MG63 (cell line): Measurements from ENCODE around the gene ATAD1. TPM values are rescaled to one million over a fixed set of nuclear protein-coding genes. Genes with fewer than 3 reads are reported as not detected.
"Not testable (repeated sequence)": the region's sequence is repeated elsewhere in the genome, so short reads cannot be mapped to it uniquely, and the experiment has no call there.

Source experiments
- DNase-seq: peaks from one replicate; pipeline ENCODE4 v3.0.0-alpha.2; 2020
- H3K27me3 ChIP-seq: fragments of 250-450 bp; sonication (Bioruptor Pico); 2 replicates; pipeline ENCODE4 v1.5.1; 2020; ENCODE audit warnings: mild to moderate bottlenecking, moderate library complexity
- H3K36me3 ChIP-seq: fragments of 250-450 bp; sonication (Bioruptor Pico); 2 replicates; pipeline ENCODE4 v1.5.1; 2020; ENCODE audit warnings: mild to moderate bottlenecking, moderate library complexity
- H3K4me3 ChIP-seq: fragments of 250-450 bp; sonication (Bioruptor Pico); 2 replicates; pipeline ENCODE4 v1.5.1; 2020; ENCODE audit warnings: mild to moderate bottlenecking, moderate library complexity
- H3K9me3 ChIP-seq: fragments of 250-450 bp; sonication (Bioruptor Pico); 2 replicates; pipeline ENCODE4 v1.5.1; 2020; ENCODE audit warnings: mild to moderate bottlenecking, moderate library complexity
- total RNA-seq: library from RNA; depleted of rRNA; stranded (reverse); fragments of >200 nt; shearing (Covaris generic); gene quantifications from 2 replicates; pipeline ENCODE4 v1.2.3, GENCODE V29; 2014; ENCODE audit warnings: low replicate concordance

The ATAD1 gene
- total RNA-seq, 1 experiment from 2014 or later, result 26.9 TPM

DNA sequence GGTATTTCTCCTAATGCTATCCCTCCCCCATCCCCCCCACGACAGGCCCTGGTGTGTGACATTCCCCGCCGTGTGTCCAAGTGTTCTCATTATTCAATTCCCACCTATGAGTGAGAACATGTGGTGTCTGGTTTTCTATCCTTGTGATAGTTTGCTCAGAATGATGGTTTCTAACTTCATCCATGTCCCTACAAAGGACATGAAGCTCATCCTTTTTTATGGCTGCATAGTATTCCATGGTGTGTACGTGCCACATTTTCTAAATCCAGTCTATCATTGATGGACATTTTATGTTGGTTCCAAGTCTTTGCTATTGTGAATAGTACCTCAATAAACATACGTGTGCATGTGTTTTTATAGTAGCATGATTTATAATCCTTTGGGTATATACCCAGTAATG lies 37.2 kb upstream of the ATAD1 start:
- H3K9me3 ChIP-seq, H3K27me3 ChIP-seq, H3K36me3 ChIP-seq, H3K4me3 ChIP-seq, DNase-seq: not testable (repeated sequence)

DNA sequence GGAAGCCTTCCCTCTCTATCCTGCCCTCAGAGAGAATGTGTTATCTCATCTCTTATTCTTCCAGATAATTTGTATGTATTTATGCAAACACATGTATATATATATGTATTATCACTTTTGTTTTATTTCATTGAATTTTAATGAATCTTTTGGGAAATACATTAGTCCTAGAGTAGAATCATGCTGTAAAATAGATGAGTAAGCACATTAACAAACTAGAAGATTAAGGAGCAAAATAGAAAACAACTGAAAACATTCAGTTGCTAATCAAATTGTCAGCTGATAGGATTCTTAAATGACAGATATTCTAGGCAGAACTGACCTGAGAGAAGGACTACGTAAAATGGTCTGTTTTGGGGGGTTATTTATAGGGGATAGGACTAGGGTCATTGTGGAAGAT lies 34.1 kb upstream of the ATAD1 start:
- no peaks in the 10 kb centered on the region; the same call in 1 of the 2 replicates for H3K9me3 ChIP-seq
- DNase-seq, result no peak
- no peaks in the 10 kb centered on the region for H3K27me3 ChIP-seq
- H3K36me3 ChIP-seq, result no peaks in the 10 kb centered on the region
- H3K4me3 ChIP-seq, result no peak overlapping the region

DNA sequence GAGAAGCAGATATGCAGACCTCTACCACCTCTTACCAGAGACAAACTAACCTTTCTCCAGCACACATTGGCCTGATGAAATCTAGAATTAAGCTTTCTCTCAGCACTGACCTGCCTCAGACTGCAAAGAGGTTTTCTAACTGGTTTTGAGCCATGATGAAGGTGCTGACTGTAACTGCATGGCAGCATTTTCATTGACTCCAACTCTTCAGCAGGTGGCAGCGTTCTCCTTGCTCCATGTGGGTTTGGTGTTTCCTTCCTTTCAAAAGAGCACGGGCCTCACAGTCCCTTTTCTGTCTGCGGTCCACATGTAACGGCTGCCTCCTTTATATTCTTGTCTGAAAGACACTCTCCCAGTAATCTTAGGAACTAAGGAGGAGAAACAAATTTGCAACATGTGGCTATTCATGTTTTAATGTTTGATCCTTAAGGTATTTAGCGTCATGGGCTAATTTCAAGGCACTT lies 32.7 kb upstream of the ATAD1 start:
- no peaks in the 10 kb centered on the region for H3K27me3 ChIP-seq
- no peaks in the 10 kb centered on the region; the same call in 1 of the 2 replicates for H3K9me3 ChIP-seq
- no peaks in the 10 kb centered on the region for H3K36me3 ChIP-seq
- DNase-seq, result peak; percentile 42
- H3K4me3 ChIP-seq, result no peak overlapping the region

DNA sequence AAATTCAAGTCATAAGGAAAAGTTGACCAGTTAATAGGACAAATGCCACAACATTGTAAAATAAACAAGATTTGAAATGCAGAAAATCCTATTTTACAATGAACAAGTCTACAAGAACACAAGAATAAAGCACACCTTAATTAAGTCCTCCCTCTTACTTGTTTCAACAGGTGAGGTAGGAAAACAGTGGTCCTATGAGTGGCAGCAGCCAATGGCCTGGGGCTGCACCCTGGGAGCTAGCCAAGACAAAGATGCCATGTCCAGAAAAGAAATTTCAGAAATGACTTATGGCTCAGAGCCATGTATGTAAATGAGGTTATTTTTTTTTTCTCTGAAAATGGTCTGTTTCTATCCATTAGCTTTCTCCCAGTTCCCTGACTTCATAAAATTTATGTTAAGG lies 31.0 kb upstream of the ATAD1 start:
- no peak for DNase-seq
- Histone ChIP-seq H3K36me3 (no peaks in the 10 kb centered on the region), H3K4me3 (no peak overlapping the region), H3K27me3 (no peaks in the 10 kb centered on the region), H3K9me3 (no peaks in the 10 kb centered on the region)

DNA sequence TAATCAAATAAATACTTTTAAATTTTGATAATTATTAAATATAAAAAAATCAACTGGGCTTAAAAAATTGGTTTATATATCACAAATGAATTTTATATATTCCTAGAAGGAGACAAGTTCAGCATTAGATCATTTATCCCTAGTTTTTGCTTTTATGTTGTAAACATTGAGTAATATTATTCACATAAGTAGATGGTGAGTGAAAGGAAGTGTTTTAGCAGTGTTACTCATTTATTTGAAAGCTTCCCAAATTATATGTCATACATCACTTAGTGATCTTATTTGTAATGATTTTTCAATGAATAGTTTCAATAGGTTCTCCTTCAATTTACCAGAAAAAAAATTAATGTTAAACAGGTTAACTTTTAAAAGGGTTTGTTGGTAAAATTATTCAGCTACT lies 29.5 kb upstream of the ATAD1 start:
- H3K27me3 ChIP-seq, result no peaks in the 10 kb centered on the region
- DNase-seq, result no peak

DNA sequence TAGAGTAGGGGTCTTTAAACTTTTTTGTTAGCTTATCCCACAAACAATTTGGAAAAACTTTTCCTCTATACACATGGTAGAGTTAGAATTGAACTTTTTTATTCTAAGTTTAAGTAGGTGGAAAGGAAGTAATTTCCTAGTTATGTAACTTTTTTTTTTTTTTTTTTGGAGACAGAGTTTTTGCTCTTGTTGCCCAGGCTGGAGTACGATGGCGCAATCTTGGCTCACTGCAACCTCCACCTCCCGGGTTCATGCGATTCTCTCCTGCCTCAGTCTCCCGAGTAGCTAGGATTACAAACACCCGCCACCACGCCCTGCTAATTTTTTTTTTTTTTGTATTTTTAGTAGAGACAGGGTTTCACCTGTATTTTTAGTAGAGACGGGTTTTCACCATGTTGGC lies 28.7 kb upstream of the ATAD1 start:
- H3K9me3 ChIP-seq, DNase-seq, H3K36me3 ChIP-seq, H3K27me3 ChIP-seq, H3K4me3 ChIP-seq: not testable (repeated sequence)

More for the DNA sequence above, 29.5 kb upstream of the ATAD1 start:
- H3K36me3 ChIP-seq, result no peaks in the 10 kb centered on the region
- no peak overlapping the region for H3K4me3 ChIP-seq
- H3K9me3 ChIP-seq, result no peaks in the 10 kb centered on the region

DNA sequence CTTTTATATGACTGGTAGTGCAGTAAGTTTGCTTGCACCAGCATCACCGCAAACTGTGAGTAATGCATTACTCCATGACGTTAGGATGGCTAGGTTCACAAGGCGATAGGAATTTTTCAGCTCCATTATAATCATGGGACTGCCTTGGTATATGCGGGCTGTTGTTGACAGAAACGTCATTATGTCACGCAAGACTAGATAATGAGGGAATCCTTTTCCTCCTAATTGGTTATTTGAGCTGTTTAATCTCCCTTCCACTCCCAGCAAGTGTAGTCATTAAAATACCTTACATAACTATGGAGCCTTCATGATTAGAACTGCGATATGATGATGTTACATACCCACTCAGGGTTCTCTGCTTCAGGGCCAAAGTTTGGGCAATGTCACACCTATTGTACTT lies 28.0 kb upstream of the ATAD1 start:
- Histone ChIP-seq H3K27me3 (no peaks in the 10 kb centered on the region), H3K9me3 (no peaks in the 10 kb centered on the region), H3K36me3 (no peaks in the 10 kb centered on the region), H3K4me3 (no peak overlapping the region)
- DNase-seq, result no peak

DNA sequence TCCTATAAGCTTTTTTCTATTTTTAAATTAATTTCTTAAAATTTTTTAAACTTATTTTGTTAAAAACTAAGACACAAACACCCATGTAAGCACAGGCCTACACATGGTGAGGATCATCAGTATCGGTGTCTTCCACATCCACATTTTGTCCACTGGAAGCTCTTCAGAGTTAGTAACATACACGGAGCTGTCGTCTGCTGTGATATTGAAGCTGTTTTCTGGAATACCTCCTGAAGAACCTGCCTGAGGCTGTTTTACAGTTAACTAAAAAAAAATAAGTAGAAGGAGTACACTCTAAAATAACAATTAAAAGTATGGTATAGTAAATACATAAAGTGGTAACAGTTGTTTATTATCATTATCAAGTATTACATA lies 27.6 kb upstream of the ATAD1 start:
- no peaks in the 10 kb centered on the region for H3K36me3 ChIP-seq
- DNase-seq, result no peak
- no peak overlapping the region for H3K4me3 ChIP-seq
- no peaks in the 10 kb centered on the region for H3K27me3 ChIP-seq
- no peaks in the 10 kb centered on the region for H3K9me3 ChIP-seq

DNA sequence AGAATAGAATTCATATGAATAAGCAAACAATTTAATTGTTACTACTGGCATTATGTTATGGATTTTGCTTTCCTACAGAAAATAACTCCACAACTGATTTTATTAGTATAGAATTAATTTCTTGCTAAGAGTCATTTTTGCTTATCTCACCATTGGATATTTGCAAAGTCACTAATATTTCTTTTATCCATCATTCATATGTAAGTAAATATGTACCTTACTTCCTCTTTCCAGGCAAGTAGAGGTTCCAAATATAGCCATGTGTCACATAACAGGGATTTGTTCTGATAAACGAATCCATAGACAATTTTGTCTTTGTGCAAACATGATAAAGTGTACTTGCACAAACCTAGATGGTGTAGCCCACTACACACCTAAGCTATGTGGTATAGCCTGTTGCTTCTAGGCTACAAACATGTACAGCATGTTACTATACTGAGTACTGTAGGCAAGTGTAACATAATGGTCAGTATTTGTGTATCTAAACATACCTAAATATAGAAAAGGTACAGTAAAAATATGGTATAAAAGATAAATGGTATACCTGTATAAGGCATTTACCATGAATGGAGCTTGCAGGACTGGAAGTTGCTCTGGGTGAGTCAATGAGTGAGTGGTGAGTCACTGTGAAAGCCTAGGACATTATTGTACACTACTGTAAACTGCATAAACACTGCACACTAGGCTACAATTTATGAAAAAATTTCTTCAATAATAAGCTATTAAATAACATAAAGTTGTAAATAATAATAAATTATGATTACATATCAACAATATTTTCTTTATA lies 27.0 kb upstream of the ATAD1 start:
- Histone ChIP-seq H3K36me3 (no peaks in the 10 kb centered on the region), H3K4me3 (no peak overlapping the region), H3K27me3 (no peaks in the 10 kb centered on the region), H3K9me3 (no peaks in the 10 kb centered on the region)
- peak; percentile 47 for DNase-seq

DNA sequence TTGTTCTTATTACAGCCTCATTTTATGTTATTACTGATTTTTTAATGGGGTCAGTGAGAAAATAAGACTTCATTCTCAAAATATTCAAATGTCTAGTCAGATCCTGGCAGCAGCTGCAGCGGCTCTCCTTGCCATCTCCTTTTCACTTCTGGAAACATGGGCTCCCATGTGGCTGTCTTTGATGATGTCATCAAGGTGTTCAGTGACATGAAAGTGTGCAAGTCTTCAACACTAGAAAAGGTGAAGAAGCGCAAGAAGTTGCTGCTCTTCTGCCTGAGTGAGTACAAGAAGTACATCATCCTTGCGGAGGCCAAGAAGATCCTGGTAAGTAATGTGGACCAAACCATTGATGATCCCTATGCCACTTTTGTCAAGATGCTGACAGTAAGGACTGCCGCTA lies 25.7 kb upstream of the ATAD1 start:
- Histone ChIP-seq H3K4me3 (no peak overlapping the region), H3K36me3 (no peaks in the 10 kb centered on the region), H3K9me3 (no peaks in the 10 kb centered on the region), H3K27me3 (no peaks in the 10 kb centered on the region)
- no peak for DNase-seq

DNA sequence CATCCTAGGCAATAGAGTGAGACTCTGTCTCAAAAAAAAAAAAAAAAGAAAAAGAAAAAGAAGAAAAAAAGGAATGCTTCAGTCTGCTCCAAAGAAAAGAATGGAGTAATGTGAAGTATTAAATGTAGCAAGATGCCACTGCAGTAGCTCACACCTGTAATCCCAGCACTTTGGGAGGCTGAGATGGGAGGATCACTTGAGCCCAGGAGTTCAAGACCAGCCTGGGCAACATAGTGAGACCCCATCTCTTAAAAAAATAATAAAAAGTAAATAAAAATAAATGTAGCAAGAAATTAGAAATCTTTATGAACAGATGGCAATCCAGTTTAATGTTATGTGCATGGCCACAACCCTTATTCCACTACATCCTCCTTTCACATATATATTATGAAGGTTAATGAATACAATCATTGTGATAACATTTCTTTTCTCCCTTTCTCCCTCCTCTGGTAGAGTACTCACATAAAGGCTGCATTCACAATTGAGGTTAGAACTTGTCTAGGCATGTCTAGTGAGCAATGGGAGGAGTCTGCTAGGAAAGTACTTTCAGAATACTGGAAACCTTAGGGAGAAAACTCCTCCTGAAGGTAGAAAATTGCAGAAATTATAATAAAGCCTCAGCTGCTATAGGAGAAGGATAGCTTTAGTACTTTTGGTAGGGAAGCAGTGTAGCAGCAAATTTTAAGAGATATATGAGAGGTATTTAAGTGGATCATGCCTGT lies 24.9 kb upstream of the ATAD1 start:
- no peaks in the 10 kb centered on the region for H3K27me3 ChIP-seq
- no peak for DNase-seq
- no peaks in the 10 kb centered on the region for H3K9me3 ChIP-seq
- no peaks in the 10 kb centered on the region for H3K36me3 ChIP-seq
- no peak overlapping the region for H3K4me3 ChIP-seq

DNA sequence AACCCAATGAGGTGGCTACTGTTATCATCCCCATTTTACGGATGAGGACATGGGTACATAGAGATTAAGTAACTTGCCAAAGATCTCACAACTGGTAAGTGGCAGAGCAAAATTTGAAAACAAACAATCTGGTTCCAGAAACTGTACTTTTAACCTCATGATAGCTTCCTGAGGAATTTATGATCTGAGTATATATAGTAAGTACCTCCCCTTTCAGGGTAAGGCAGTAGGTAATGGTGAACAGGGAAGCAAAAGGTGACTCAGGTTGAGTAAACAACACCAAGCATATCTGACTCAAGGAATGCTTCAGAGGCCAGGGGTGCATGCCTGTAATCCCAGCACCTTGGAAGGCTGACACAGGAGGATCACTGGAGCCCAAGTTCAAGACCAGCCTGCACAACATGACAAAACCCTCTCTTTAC lies 24.2 kb upstream of the ATAD1 start:
- no peaks in the 10 kb centered on the region for H3K36me3 ChIP-seq
- H3K4me3 ChIP-seq, result no peak overlapping the region
- DNase-seq, result no peak
- H3K9me3 ChIP-seq, result no peaks in the 10 kb centered on the region
- H3K27me3 ChIP-seq, result no peaks in the 10 kb centered on the region

DNA sequence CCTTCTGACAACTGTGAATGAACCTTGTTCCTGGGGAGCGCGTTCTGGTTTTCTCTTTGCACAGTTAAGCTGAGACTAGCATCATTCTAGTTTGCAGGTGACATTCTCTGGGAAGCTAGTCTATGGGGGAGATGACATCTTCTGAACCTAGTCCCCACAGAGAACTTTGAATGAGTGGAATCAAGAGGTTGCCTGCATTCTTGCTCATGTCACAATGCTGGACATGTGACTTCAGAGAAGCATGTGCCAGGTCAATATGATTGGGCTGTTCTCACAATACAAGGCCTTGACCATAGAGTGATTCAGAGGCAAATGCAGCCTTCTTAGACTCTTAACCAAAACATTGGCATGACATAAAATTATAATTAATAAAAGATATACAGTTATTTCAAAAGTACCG lies 23.2 kb upstream of the ATAD1 start:
- Histone ChIP-seq H3K4me3 (no peak overlapping the region), H3K36me3 (no peaks in the 10 kb centered on the region), H3K27me3 (no peaks in the 10 kb centered on the region), H3K9me3 (peaks cover 2% of the 10 kb centered on the region; the same call in 1 of the 2 replicates)
- no peak for DNase-seq

DNA sequence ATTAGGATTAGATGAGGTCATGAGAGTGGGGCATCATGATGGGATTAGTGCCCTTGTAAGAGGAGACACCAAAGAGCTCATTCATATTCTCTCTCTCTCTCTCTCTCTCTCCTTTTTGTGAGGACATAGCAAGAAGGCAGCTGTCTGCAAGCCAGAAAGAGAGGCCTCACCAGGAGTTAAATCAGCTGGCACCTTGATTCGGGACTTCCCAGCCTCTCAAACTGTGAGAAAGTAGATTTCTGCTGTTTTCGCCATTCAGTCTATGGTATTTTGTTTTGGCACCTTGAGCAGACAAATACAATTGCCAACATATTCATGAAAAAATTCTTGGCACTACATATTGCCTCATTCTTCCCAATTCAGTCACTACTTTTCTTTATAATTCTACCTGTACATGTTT lies 20.6 kb upstream of the ATAD1 start:
- no peak overlapping the region for H3K4me3 ChIP-seq
- DNase-seq, result no peak
- H3K36me3 ChIP-seq, result no peaks in the 10 kb centered on the region
- no peaks in the 10 kb centered on the region for H3K27me3 ChIP-seq
- H3K9me3 ChIP-seq, result peaks cover 2% of the 10 kb centered on the region; the same call in 1 of the 2 replicates

DNA sequence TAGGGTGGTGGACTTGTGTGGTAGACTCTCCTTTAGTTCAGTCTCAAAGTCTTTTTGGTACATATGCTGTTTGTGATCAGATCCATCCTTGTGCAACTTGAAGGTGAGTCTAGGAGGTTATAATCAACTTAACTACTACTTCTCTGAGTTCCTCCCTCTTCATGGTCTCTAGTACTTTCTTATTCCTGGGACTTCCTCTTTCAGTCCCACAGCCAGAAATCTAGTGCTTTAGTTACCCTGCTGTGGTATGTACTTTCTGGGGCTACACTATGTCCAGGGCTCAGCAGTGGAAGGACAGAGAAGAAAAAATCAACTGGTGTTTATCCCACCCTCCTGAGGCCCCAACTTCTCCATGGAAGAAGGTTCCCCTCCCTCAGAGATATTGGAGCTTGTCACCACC lies 19.4 kb upstream of the ATAD1 start:
- H3K9me3 ChIP-seq, result peaks cover 2% of the 10 kb centered on the region; the same call in 1 of the 2 replicates
- no peaks in the 10 kb centered on the region for H3K27me3 ChIP-seq
- no peaks in the 10 kb centered on the region for H3K36me3 ChIP-seq
- H3K4me3 ChIP-seq, result no peak overlapping the region
- no peak for DNase-seq

DNA sequence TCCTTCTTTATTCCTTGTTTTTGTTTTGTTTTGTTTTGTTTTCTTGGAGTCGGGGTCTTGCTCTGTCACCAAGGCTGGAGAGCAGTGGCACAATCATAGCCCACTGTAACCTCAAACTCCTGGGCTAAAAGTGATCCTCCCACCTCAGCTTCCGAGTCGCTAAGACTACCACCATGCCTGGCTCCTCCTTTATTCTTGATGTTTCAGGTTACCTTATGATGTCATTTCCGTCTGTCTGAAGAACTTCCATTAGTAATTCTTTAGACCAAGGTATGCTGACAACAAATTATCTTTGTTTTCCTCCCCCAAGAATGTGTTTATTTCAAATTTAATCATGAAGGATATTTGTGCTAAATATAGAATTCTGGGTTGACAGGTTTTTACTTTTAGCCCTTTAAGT lies 18.1 kb upstream of the ATAD1 start:
- Histone ChIP-seq H3K27me3 (no peaks in the 10 kb centered on the region), H3K36me3 (no peaks in the 10 kb centered on the region), H3K9me3 (peaks cover 2% of the 10 kb centered on the region; the same call in 1 of the 2 replicates), H3K4me3 (no peak overlapping the region)
- no peak for DNase-seq

DNA sequence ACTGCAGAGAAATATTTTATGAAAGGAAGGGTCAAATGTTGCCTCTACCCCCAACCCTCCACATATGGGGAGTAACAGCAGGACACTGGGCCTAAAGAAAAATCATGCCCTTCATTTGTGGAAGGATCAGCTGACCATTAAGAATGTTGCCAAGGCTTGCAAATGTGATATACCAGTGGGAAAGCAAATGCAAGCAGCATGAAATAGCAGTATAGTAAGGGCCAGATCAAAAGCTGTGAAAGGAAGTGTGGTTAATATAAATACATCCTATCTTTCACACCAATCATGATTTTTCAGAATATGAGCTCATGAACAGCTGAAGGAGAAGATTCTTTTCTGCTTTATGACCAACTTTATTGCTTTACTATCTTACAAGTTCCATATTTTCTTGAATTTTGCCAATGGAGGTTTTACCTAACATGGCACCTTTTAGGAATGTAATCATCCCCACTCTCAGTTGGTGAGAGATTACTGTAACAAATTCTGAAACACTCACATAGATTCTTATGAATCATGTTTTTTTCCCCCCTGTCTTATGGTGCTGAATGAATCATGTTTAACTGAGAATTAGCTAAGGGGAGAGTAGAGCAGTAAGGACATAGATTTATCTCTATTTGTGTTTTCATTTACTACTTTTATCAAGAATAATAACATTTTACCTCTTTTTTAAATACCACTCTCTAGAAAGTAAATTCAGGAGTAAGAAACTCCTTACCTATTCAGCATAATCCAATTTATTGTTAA lies 12.1 kb upstream of the ATAD1 start:
- H3K9me3 ChIP-seq, result no peaks in the 10 kb centered on the region
- no peaks in the 10 kb centered on the region for H3K27me3 ChIP-seq
- no peak for DNase-seq
- H3K4me3 ChIP-seq, result no peak overlapping the region
- H3K36me3 ChIP-seq, result no peaks in the 10 kb centered on the region
